SJSA1 (cell line): Measurements from ENCODE around the gene NT5DC1. TPM values are rescaled to one million over a fixed set of nuclear protein-coding genes. Genes with fewer than 3 reads are reported as not detected.
"Not testable (repeated sequence)": the region's sequence is repeated elsewhere in the genome, so short reads cannot be mapped to it uniquely, and the experiment has no call there.

Source experiments
- DNase-seq, 2 experiments: peaks; one replicate each; pipeline ENCODE4 v3.0.0-alpha.2; 2015 to 2020; ENCODE audit warnings: low spot score in 2 of 2, low read depth in 1 of 2
- H3K27ac ChIP-seq: fragments of 250-450 bp; sonication (Bioruptor Pico); 2 replicates; pipeline ENCODE4 v1.5.1; 2020; ENCODE audit warnings: mild to moderate bottlenecking, moderate library complexity
- H3K27me3 ChIP-seq: fragments of 250-450 bp; sonication (Bioruptor Pico); replicated peaks from 2 replicates; pipeline ENCODE4 v1.5.1; 2020; ENCODE audit warnings: mild to moderate bottlenecking, moderate library complexity
- H3K36me3 ChIP-seq: fragments of 250-450 bp; sonication (Bioruptor Pico); 2 replicates; pipeline ENCODE4 v1.5.1; 2020; ENCODE audit warnings: mild to moderate bottlenecking
- H3K4me1 ChIP-seq: fragments of 250-450 bp; sonication (Bioruptor Pico); replicated peaks from 2 replicates; pipeline ENCODE4 v1.6.1; 2021; ENCODE audit warnings: mild to moderate bottlenecking
- H3K4me3 ChIP-seq: fragments of 250-450 bp; sonication (Bioruptor Pico); 2 replicates; pipeline ENCODE4 v1.5.1; 2020; ENCODE audit warnings: mild to moderate bottlenecking
- H3K9me3 ChIP-seq: fragments of 250-450 bp; sonication (Bioruptor Pico); replicated peaks from 2 replicates; pipeline ENCODE4 v1.5.1; 2020; ENCODE audit warnings: mild to moderate bottlenecking
- total RNA-seq: library from RNA; depleted of rRNA; stranded (reverse); fragments of >200 nt; shearing (Covaris generic); gene quantifications from 2 replicates; pipeline ENCODE4 v1.2.3, GENCODE V29; 2014

Gene NT5DC1
- total RNA-seq, 1 experiment from 2014 or later, result 10.0 TPM

DNA sequence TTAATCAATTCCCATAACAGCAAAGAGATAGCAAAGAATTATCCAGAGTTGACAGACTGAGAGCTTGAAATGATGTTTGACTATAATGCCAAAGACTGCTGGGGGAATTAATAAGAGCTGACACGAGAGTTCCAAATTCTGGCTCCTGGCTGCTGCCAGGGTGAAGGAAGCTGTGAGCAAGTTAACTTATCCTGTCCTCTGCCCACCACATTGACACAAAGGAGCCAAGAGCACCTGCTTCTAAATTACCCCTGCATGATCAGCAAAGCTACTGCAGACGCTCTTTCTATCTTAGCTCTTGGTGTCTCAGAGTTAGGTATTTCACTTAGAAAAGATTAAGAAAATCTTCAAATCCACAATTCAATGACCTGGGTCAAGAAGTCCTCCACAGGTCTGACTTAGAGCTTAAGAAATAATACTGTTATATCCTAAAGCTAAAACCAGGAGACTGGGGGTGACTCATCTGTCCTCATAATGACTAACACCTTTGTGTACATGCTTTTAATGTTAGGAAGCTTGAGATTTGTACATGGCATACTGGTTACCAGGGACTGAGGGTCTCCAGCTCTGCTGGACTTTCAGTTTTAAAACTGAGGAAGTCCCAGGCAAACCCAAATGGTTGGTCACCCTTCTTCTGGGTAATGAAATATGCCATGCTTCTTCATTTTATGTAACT, 26.8 kb upstream of the NT5DC1 start:
- Histone ChIP-seq H3K27ac (no peak overlapping the region), H3K4me3 (no peak overlapping the region), H3K9me3 (no peaks in the 10 kb centered on the region), H3K27me3 (no peaks in the 10 kb centered on the region), H3K4me1 (peaks cover 26% of the 10 kb centered on the region), H3K36me3 (no peaks in the 10 kb centered on the region)
- peak; percentile 49 to 76 for DNase-seq

DNA sequence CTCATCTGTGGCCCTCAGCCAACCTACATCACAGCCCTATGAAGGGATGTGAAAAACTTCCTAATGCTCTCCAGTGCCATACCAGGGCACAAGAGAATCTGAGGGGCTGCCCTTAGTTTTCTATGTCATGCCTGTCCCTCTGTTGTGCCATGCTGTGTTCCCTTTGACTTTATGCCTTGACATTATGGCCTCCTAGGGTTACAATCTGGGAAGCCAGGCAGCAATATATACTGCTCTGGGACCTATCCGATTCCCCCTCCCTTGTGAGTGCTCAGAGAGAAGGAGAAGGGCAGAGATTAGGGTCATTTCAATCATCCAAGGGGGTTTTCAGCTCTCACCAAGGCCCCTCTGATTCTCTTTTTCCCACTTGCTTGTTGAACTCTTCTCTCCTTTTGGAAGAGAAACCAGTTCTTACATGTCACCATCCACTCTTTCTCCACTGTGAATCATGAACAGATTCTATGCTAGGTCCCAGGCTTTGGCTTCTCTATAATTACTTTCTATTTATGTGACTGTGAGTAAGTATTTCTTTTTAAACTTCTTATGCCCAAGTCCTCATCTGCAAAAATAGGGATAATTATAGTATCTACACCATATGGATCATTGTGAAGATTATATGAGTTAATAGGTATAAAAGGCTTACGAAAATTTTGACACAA, 25.8 kb upstream of the NT5DC1 start:
- Histone ChIP-seq H3K4me1 (peaks cover 26% of the 10 kb centered on the region), H3K4me3 (no peak overlapping the region), H3K9me3 (no peaks in the 10 kb centered on the region), H3K27me3 (no peaks in the 10 kb centered on the region), H3K36me3 (no peaks in the 10 kb centered on the region), H3K27ac (no peak overlapping the region)
- DNase-seq, result no peak

- DNase-seq, result no peak
- H3K27ac ChIP-seq, result no peak overlapping the region
- no peaks in the 10 kb centered on the region for H3K36me3 ChIP-seq
- H3K4me3 ChIP-seq, result no peak overlapping the region
- no peaks in the 10 kb centered on the region for H3K27me3 ChIP-seq
- H3K4me1 ChIP-seq, result peaks cover 14% of the 10 kb centered on the region
- H3K9me3 ChIP-seq, result no peaks in the 10 kb centered on the region
Measured at GRCh38 chr6:116078522-116078921, 22.1 kb upstream of the NT5DC1 start.

DNA sequence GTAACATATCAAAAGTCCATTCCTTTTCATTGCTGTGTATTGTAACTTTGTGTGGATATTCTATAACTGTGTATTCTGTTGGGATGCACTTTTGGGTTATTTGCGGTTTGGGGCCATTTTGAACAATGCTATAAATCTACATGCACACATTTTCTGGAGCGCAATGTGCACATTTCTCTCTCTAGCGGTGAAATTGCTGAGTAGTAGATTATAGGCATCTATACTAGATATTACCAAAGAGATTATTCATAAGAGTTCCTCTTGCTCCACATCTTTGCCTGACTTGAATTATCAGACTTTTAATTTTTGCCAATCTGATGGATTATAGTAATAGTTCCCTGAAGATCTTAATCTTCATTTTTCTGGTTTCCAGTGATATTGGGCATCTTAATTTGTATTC, 21.7 kb upstream of the NT5DC1 start:
- H3K4me3 ChIP-seq, result no peak overlapping the region
- DNase-seq, result no peak
- no peaks in the 10 kb centered on the region for H3K36me3 ChIP-seq
- H3K9me3 ChIP-seq, result no peaks in the 10 kb centered on the region
- H3K27me3 ChIP-seq, result no peaks in the 10 kb centered on the region
- no peak overlapping the region for H3K27ac ChIP-seq
- peaks cover 10% of the 10 kb centered on the region for H3K4me1 ChIP-seq

GRCh38 chr6:116083052-116083451, 17.6 kb upstream of the NT5DC1 start:
- H3K9me3 ChIP-seq, result no peaks in the 10 kb centered on the region
- H3K27me3 ChIP-seq, result no peaks in the 10 kb centered on the region
- H3K27ac ChIP-seq, result no peak overlapping the region
- H3K36me3 ChIP-seq, result no peaks in the 10 kb centered on the region
- DNase-seq, result no peak
- no peak overlapping the region for H3K4me3 ChIP-seq
- H3K4me1 ChIP-seq, result peaks cover 13% of the 10 kb centered on the region

DNA sequence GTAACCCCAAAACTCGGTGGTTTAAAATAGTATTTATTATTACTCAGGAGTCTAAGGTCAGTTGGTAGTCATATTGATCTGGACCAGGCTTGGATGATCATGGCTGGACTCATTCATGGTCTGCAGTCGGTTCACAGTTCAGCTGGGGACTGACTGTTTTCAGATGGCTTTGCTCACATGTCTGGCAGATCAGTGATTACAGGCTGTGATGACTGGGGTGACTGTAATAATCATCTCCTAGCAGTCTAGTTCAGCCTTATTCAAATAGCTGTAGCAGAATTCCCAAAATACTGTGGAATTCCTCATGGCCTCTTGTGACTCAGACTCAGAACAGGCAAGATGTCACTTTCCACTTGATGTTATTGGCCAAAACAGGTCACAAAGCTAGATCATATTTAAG, 16.4 kb upstream of the NT5DC1 start:
- no peak overlapping the region for H3K27ac ChIP-seq
- peaks cover 14% of the 10 kb centered on the region for H3K4me1 ChIP-seq
- no peaks in the 10 kb centered on the region for H3K36me3 ChIP-seq
- no peak overlapping the region for H3K4me3 ChIP-seq
- no peak for DNase-seq
- H3K27me3 ChIP-seq, result no peaks in the 10 kb centered on the region
- no peaks in the 10 kb centered on the region for H3K9me3 ChIP-seq

DNA sequence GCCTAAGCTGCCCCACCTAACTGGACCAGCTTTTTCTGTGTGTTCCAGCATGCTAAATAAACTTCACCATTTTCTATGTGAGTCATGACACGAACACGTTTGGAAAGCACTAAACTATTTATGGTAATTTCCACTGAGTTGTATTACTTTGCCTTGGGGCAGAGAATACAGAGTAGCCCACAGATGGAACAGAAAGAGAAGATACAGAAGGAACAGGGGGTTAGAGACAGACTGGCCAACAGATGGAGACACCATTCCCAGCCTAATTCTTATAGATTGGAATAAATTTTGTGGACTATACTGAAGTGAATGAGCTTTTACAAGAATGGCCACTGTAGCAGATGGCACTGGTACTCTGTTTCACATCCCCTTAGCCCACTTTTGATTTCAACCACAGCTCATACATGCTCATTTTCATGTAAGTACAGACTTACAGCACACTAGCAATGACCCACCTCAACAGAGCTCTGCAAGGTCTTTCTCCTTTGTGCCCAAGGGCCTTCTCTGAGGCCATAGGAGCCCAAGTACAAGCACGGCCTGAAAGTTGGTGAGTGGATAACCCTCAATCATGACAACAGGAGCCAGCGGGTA, 13.1 kb upstream of the NT5DC1 start:
- no peak overlapping the region for H3K4me3 ChIP-seq
- no peaks in the 10 kb centered on the region for H3K36me3 ChIP-seq
- DNase-seq, result peak in 1 of 2 experiments; percentile 60
- no peaks in the 10 kb centered on the region for H3K27me3 ChIP-seq
- H3K4me1 ChIP-seq, result peaks cover 14% of the 10 kb centered on the region
- no peaks in the 10 kb centered on the region for H3K9me3 ChIP-seq
- H3K27ac ChIP-seq, result 0 out of 2 replicates have a peak overlapping the region, but pooled peaks have one; percentile 15

DNA sequence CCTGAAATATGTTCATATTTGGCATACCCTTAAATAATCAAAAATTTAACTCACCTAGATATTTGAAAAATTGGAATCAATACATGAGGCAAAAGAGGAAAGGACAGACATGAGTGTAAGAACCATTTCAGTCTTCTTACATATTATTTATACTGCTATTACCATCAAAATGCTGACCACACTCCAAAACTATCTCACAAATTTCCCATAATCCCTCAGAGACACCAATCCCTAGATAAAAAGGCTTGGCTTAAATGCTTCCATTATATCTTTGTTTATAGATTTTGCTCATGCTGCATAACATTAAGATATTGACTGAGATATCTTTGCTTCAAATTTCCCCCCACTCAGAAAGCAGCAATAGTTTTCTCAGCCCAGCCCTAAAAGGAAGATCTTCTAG, 11.7 kb upstream of the NT5DC1 start:
- H3K4me3 ChIP-seq, result no peak overlapping the region
- no peaks in the 10 kb centered on the region for H3K36me3 ChIP-seq
- no peak overlapping the region for H3K27ac ChIP-seq
- H3K9me3 ChIP-seq, result no peaks in the 10 kb centered on the region
- no peaks in the 10 kb centered on the region for H3K27me3 ChIP-seq
- DNase-seq, result no peak
- peaks cover 14% of the 10 kb centered on the region for H3K4me1 ChIP-seq

GRCh38 chr6:116090251-116090650, 10.4 kb upstream of the NT5DC1 start:
- Histone ChIP-seq H3K27me3 (no peaks in the 10 kb centered on the region), H3K27ac (no peak overlapping the region), H3K4me1 (peaks cover 14% of the 10 kb centered on the region), H3K36me3 (no peaks in the 10 kb centered on the region), H3K4me3 (no peak overlapping the region), H3K9me3 (no peaks in the 10 kb centered on the region)
- DNase-seq, result no peak

DNA sequence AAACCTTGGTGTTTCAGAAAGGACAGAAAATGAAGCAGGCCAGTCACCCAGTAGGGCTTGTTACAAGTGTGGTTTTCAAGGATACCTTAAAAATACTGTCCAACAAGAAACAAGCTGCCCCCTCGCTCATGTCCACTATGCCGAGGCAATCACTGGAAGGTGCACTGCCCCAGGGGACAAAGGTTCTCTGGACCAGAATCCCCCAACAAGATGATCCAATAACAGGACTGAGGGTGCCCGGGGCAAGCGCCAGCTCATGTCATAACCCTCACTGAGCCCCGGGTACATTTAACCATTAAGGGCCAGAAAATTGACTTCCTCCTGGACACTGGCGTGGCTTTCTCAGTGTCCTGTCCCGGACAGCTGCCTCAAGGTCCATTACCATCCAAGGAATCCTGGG, 6.6 kb upstream of the NT5DC1 start:
- DNase-seq, result no peak
- no peak overlapping the region for H3K27ac ChIP-seq
- no peaks in the 10 kb centered on the region for H3K27me3 ChIP-seq
- H3K9me3 ChIP-seq, result no peaks in the 10 kb centered on the region; the same call in 1 of the 2 replicates
- no peak overlapping the region for H3K4me3 ChIP-seq
- no peaks in the 10 kb centered on the region for H3K36me3 ChIP-seq
- H3K4me1 ChIP-seq, result no peaks in the 10 kb centered on the region

- not testable (repeated sequence) for H3K36me3 ChIP-seq, H3K27me3 ChIP-seq, H3K27ac ChIP-seq, DNase-seq, H3K4me1 ChIP-seq, H3K9me3 ChIP-seq, H3K4me3 ChIP-seq
Measured at GRCh38 chr6:116096048-116096759, 4.4 kb upstream of the NT5DC1 start.

- Histone ChIP-seq H3K9me3 (no peaks in the 10 kb centered on the region; the same call in 1 of the 2 replicates), H3K4me3 (no peak overlapping the region), H3K4me1 (peaks cover 7% of the 10 kb centered on the region), H3K36me3 (peaks cover 4% of the 10 kb centered on the region; the same call in 1 of the 2 replicates), H3K27me3 (no peaks in the 10 kb centered on the region), H3K27ac (no peak overlapping the region)
- DNase-seq, result no peak
Measured at GRCh38 chr6:116096979-116097816, 3.5 kb upstream of the NT5DC1 start.

DNA sequence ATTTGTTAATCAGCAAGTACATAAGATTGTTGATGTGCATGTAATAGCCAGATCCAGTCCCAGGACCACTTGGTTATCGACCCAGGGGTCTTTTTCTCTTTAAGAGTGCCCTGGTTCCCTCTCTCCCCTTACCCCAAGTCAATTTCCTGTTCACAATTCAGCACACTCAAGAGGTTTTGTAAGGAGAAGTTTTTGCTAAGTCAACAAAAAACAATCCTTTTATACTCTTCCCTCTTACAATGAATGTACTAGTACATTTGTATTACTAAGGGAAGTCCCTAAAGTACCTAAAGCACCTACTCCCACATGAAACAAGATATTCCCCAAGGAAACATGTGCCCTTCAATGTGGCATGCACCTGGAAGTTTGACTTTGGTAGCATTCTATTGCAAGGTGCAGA, 1.6 kb upstream of the NT5DC1 start:
- DNase-seq, result no peak
- Histone ChIP-seq H3K9me3 (no peaks in the 10 kb centered on the region; the same call in 1 of the 2 replicates), H3K36me3 (peaks cover 4% of the 10 kb centered on the region; the same call in 1 of the 2 replicates), H3K27ac (no peak overlapping the region), H3K4me3 (no peak overlapping the region), H3K27me3 (no peaks in the 10 kb centered on the region), H3K4me1 (peaks cover 7% of the 10 kb centered on the region)
